Measurements from ENCODE around the gene YWHAQ. TPM values are rescaled to one million over a fixed set of nuclear protein-coding genes. Genes with fewer than 3 reads are reported as not detected.
A peak's percentile ranks its signal among the peaks of the same experiment; 100 is the strongest.

Gene YWHAQ
- total RNA-seq, 3 donors from 2014 or later (not counting 1 experiment from before 2014, with no cell fraction given) = 227 to 240 (median 238) TPM

GRCh38 chr2:9582624-9583023, 48.2 kb downstream of the YWHAQ start:
- H3K4me1 Mint-ChIP-seq = peaks cover 16 to 19% of the 10 kb centered on the region in 2 donors
- DNase-seq = no peak
- ATAC-seq = no peak
- Histone ChIP-seq H3K9me3 (ENCODE audit: control insufficient read depth, insufficient read depth, low read length) (no peaks in the 10 kb centered on the region), H3K36me3 (ENCODE audit: control insufficient read depth, insufficient read depth, low read length) (peaks cover 36% of the 10 kb centered on the region), H3K27ac (ENCODE audit: low read length) (no peak overlapping the region), H3K4me1 (ENCODE audit: control insufficient read depth, insufficient read depth, low read length) (no peaks in the 10 kb centered on the region), H3K4me3 (ENCODE audit: low read length) (no peak overlapping the region), H3K27me3 (ENCODE audit: control insufficient read depth, insufficient read depth, low read length) (no peaks in the 10 kb centered on the region)
- TF ChIP-seq, protein P1, sequence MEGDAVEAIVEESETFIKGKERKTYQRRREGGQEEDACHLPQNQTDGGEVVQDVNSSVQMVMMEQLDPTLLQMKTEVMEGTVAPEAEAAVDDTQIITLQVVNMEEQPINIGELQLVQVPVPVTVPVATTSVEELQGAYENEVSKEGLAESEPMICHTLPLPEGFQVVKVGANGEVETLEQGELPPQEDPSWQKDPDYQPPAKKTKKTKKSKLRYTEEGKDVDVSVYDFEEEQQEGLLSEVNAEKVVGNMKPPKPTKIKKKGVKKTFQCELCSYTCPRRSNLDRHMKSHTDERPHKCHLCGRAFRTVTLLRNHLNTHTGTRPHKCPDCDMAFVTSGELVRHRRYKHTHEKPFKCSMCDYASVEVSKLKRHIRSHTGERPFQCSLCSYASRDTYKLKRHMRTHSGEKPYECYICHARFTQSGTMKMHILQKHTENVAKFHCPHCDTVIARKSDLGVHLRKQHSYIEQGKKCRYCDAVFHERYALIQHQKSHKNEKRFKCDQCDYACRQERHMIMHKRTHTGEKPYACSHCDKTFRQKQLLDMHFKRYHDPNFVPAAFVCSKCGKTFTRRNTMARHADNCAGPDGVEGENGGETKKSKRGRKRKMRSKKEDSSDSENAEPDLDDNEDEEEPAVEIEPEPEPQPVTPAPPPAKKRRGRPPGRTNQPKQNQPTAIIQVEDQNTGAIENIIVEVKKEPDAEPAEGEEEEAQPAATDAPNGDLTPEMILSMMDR (IDR thresholded peaks at IDR 0.05) = no peak
- no peak overlapping the region for H3K4me3 Mint-ChIP-seq
- H3K9me3 Mint-ChIP-seq = no peaks in the 10 kb centered on the region
- 98% methylated on average over 5 of the region's 5 CpGs for WGBS (ENCODE audit: insufficient coverage)
- no peak overlapping the region for H3K27ac Mint-ChIP-seq
- no peaks in the 10 kb centered on the region for H3K27me3 Mint-ChIP-seq (ENCODE audit: low read depth in 2 of 2)
- H3K36me3 Mint-ChIP-seq = no peaks in the 10 kb centered on the region
- intact Hi-C loops (cut with micrococcal nuclease) = no loop called here

DNA sequence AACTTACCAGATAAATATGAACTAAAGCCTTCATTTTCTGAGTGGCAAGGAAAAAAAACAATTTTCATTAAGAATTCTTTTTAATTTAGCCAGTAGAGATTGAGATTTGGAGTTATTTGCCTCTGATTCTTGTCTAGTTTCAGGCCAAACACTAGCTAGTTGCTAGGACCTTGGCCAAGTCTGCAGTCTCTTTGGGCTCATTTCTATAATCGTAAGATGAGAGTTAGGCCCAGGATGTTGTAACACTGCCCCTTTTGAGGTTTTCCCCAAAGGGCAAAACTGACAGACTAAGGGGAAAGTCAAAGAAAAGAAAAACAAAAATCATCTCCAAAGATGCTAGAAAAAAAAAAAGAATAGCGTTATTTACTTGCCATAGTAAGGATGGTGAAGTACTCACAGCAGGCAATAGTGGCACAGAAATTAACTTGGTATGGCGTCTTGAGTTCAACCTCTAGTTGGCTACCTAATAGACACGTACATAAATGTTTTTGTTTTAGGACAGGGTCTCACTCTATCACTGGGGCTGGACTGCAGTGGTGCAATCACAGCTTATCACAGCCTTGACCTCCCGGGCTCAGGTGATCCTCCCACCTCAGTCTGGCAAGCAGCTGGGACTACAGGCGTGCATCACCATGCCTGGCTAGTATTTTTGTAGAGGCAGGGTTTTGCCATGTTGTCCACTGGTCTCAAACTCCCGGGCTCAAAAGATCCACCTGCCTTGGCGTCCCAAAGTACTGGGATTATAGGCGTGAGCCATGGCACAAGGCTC, 52.1 kb downstream of the YWHAQ start:
- Mint-ChIP-seq H3K4me1 (peaks cover 0 to 6% of the 10 kb centered on the region in 2 donors), H3K27ac (peak overlapping the region in 1 of 2 donors; percentile 43), H3K36me3 (no peaks in the 10 kb centered on the region), H3K9me3 (no peaks in the 10 kb centered on the region), H3K4me3 (no peak overlapping the region), H3K27me3 (ENCODE audit: low read depth in 2 of 2) (no peaks in the 10 kb centered on the region)
- TF ChIP-seq, protein P1 (IDR thresholded peaks at IDR 0.05) = no peak
- H3K9me3 ChIP-seq (ENCODE audit: control insufficient read depth, insufficient read depth, low read length) = no peaks in the 10 kb centered on the region
- H3K4me3 ChIP-seq (ENCODE audit: low read length) = no peak overlapping the region
- peaks cover 5% of the 10 kb centered on the region for H3K36me3 ChIP-seq (ENCODE audit: control insufficient read depth, insufficient read depth, low read length)
- WGBS (ENCODE audit: insufficient coverage) = 94% methylated on average over 9 of the region's 9 CpGs
- H3K4me1 ChIP-seq (ENCODE audit: control insufficient read depth, insufficient read depth, low read length) = no peaks in the 10 kb centered on the region
- DNase-seq (no peak), ATAC-seq (peak in 1 of 3 donors; percentile 16)
- H3K27me3 ChIP-seq (ENCODE audit: control insufficient read depth, insufficient read depth, low read length) = no peaks in the 10 kb centered on the region
- no peak overlapping the region for H3K27ac ChIP-seq (ENCODE audit: low read length)
- intact Hi-C loops (cut with micrococcal nuclease) = no loop called here

DNA sequence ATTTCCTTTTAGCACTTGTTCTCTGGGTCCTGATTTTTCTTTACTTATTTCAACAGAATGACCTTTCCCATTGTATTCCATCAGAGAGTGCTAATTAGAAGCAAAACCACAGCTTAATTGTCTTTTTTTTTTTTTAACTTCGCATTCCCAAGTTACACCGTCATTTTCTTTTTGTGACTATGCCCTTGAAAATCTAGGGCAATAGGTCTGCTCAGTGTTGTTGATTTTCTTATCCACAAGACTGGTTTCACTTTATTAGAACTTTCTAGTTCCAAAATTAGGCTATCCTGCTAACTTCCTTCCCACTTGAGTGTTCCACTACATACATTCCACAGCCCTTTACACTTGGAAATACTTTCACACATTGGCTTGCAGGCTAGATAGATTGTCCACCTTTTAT, 56.5 kb downstream of the YWHAQ start:
- Mint-ChIP-seq H3K36me3 (no peaks in the 10 kb centered on the region), H3K9me3 (no peaks in the 10 kb centered on the region), H3K4me1 (peaks cover 0 to 6% of the 10 kb centered on the region in 2 donors), H3K27ac (no peak overlapping the region), H3K27me3 (ENCODE audit: low read depth in 2 of 2) (no peaks in the 10 kb centered on the region), H3K4me3 (no peak overlapping the region)
- WGBS (ENCODE audit: insufficient coverage) = 87% methylated on average over 2 of the region's 2 CpGs
- H3K36me3 ChIP-seq (ENCODE audit: control insufficient read depth, insufficient read depth, low read length) = no peaks in the 10 kb centered on the region
- TF ChIP-seq, protein P1 (IDR thresholded peaks at IDR 0.05) = no peak
- no peaks in the 10 kb centered on the region for H3K4me1 ChIP-seq (ENCODE audit: control insufficient read depth, insufficient read depth, low read length)
- no peak overlapping the region for H3K4me3 ChIP-seq (ENCODE audit: low read length)
- intact Hi-C loops (cut with micrococcal nuclease) = no loop called here
- H3K27me3 ChIP-seq (ENCODE audit: control insufficient read depth, insufficient read depth, low read length) = no peaks in the 10 kb centered on the region
- ATAC-seq (no peak), DNase-seq (no peak)
- no peaks in the 10 kb centered on the region for H3K9me3 ChIP-seq (ENCODE audit: control insufficient read depth, insufficient read depth, low read length)
- H3K27ac ChIP-seq (ENCODE audit: low read length) = no peak overlapping the region

GRCh38 chr2:9573840-9574239, 57.0 kb downstream of the YWHAQ start:
- H3K4me1 Mint-ChIP-seq = peaks cover 0 to 6% of the 10 kb centered on the region in 2 donors
- ATAC-seq (peak in 1 of 3 donors; percentile 30), DNase-seq (no peak)
- intact Hi-C loops (cut with micrococcal nuclease) = no loop called here
- no peaks in the 10 kb centered on the region for H3K36me3 Mint-ChIP-seq
- H3K4me3 Mint-ChIP-seq = no peak overlapping the region
- Histone ChIP-seq H3K4me1 (ENCODE audit: control insufficient read depth, insufficient read depth, low read length) (no peaks in the 10 kb centered on the region), H3K27me3 (ENCODE audit: control insufficient read depth, insufficient read depth, low read length) (no peaks in the 10 kb centered on the region), H3K4me3 (ENCODE audit: low read length) (no peak overlapping the region), H3K27ac (ENCODE audit: low read length) (no peak overlapping the region), H3K9me3 (ENCODE audit: control insufficient read depth, insufficient read depth, low read length) (no peaks in the 10 kb centered on the region), H3K36me3 (ENCODE audit: control insufficient read depth, insufficient read depth, low read length) (no peaks in the 10 kb centered on the region)
- TF ChIP-seq, protein P1 (IDR thresholded peaks at IDR 0.05) = no peak
- 91% methylated on average over 4 of the region's 4 CpGs for WGBS (ENCODE audit: insufficient coverage)
- H3K27me3 Mint-ChIP-seq (ENCODE audit: low read depth in 2 of 2) = no peaks in the 10 kb centered on the region
- H3K9me3 Mint-ChIP-seq = no peaks in the 10 kb centered on the region
- no peak overlapping the region for H3K27ac Mint-ChIP-seq

All from natural killer cell (primary cell).